Stomach smooth muscle (tissue), 2 donors: ENCODE results near the gene CLEC4D.
"Not testable (repeated sequence)": the region's sequence is repeated elsewhere in the genome, so short reads cannot be mapped to it uniquely, and the experiment has no call there.

Experiments used
- H3K27ac ChIP-seq: one replicate; pipeline ENCODE4 v1.7.0; 2013; ENCODE audit warnings: mild to moderate bottlenecking, low read length, inconsistent platforms
- H3K27me3 ChIP-seq, 2 donors: one replicate each; pipeline ENCODE4 v1.7.0; 2013; ENCODE audit warnings: low read length in 2 of 2; ENCODE audit not compliant: insufficient read depth in 2 of 2, control insufficient read depth in 1 of 2
- H3K36me3 ChIP-seq, 2 donors: one replicate each; pipeline ENCODE4 v1.7.0; 2013; ENCODE audit warnings: low read length in 2 of 2; ENCODE audit not compliant: control insufficient read depth in 2 of 2, insufficient read depth in 2 of 2
- H3K4me1 ChIP-seq: one replicate; pipeline ENCODE4 v1.7.0; 2013; ENCODE audit warnings: low read length; ENCODE audit not compliant: control insufficient read depth, insufficient read depth
- H3K4me3 ChIP-seq, 2 donors: one replicate each; pipeline ENCODE4 v1.7.0; 2013; ENCODE audit warnings: low read length in 2 of 2
- H3K9ac ChIP-seq, 2 donors: one replicate each; pipeline ENCODE4 v1.7.0; 2013; ENCODE audit warnings: low read length in 2 of 2, mild to moderate bottlenecking in 1 of 2
- H3K9me3 ChIP-seq, 2 donors: one replicate each; pipeline ENCODE4 v1.7.0; 2013; ENCODE audit warnings: low read length in 2 of 2; ENCODE audit not compliant: control insufficient read depth in 2 of 2
- donor health status: healthy.
- donor health status: Pancreatic carcinoma.

Gene CLEC4D

GRCh38 chr12:8496074-8496473, 17.2 kb upstream of the CLEC4D start:
- H3K36me3 ChIP-seq, H3K9me3 ChIP-seq, H3K4me1 ChIP-seq, H3K27me3 ChIP-seq, H3K9ac ChIP-seq, H3K4me3 ChIP-seq, H3K27ac ChIP-seq: not testable (repeated sequence)

GRCh38 chr12:8499616-8500015, 13.7 kb upstream of the CLEC4D start:
- Histone ChIP-seq H3K36me3 (no peaks in the 10 kb centered on the region), H3K4me3 (no peak overlapping the region), H3K27ac (no peak overlapping the region), H3K27me3 (no peaks in the 10 kb centered on the region), H3K4me1 (no peaks in the 10 kb centered on the region), H3K9ac (no peak overlapping the region), H3K9me3 (no peaks in the 10 kb centered on the region)

DNA sequence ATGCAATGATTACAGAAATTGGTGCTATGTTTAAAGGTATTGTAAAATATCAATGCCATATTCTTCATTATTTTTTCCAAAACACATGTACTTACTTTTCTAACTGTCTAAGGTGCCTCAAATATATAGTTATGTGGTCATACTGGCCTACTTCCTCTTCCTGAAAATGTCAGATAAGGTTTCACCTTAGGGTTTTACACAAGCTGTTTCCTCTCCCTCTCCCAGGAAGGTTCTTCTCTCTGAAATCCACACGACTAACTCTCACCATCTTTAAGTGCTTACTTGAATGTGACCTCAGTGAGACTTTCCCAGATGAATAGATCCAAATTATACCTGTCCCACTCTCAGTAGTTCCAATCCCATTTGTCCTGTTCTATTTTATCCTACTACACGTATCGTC, 11.6 kb upstream of the CLEC4D start:
- no peak overlapping the region for H3K27ac ChIP-seq

GRCh38 chr12:8504351-8504750, 9.0 kb upstream of the CLEC4D start:
- Histone ChIP-seq H3K27me3 (no peaks in the 10 kb centered on the region), H3K9me3 (no peaks in the 10 kb centered on the region)

More for the DNA sequence above, 11.6 kb upstream of the CLEC4D start:
- H3K4me3 ChIP-seq = no peak overlapping the region
- H3K9ac ChIP-seq = no peak overlapping the region
- no peaks in the 10 kb centered on the region for H3K36me3 ChIP-seq
- no peaks in the 10 kb centered on the region for H3K9me3 ChIP-seq
- H3K4me1 ChIP-seq = no peaks in the 10 kb centered on the region
- no peaks in the 10 kb centered on the region for H3K27me3 ChIP-seq

GRCh38 chr12:8507596-8507995, 5.7 kb upstream of the CLEC4D start:
- H3K27ac ChIP-seq = no peak overlapping the region
- no peak overlapping the region for H3K9ac ChIP-seq
- no peaks in the 10 kb centered on the region for H3K27me3 ChIP-seq
- H3K9me3 ChIP-seq = no peaks in the 10 kb centered on the region
- no peak overlapping the region for H3K4me3 ChIP-seq
- no peaks in the 10 kb centered on the region for H3K4me1 ChIP-seq
- no peaks in the 10 kb centered on the region for H3K36me3 ChIP-seq

More at GRCh38 chr12:8504351-8504750, 9.0 kb upstream of the CLEC4D start:
- no peaks in the 10 kb centered on the region for H3K36me3 ChIP-seq
- H3K9ac ChIP-seq = no peak overlapping the region
- H3K4me3 ChIP-seq = no peak overlapping the region
- H3K4me1 ChIP-seq = no peaks in the 10 kb centered on the region
- no peak overlapping the region for H3K27ac ChIP-seq

GRCh38 chr12:8508223-8508622, 5.1 kb upstream of the CLEC4D start:
- Histone ChIP-seq H3K4me3 (no peak overlapping the region), H3K9ac (no peak overlapping the region), H3K4me1 (no peaks in the 10 kb centered on the region), H3K9me3 (no peaks in the 10 kb centered on the region), H3K27ac (no peak overlapping the region), H3K36me3 (no peaks in the 10 kb centered on the region), H3K27me3 (no peaks in the 10 kb centered on the region)

- Histone ChIP-seq H3K27me3 (no peaks in the 10 kb centered on the region), H3K4me1 (no peaks in the 10 kb centered on the region), H3K4me3 (no peak overlapping the region), H3K9me3 (no peaks in the 10 kb centered on the region), H3K36me3 (no peaks in the 10 kb centered on the region), H3K27ac (no peak overlapping the region), H3K9ac (no peak overlapping the region)
Observed at GRCh38 chr12:8508910-8509841, 4.1 kb upstream of the CLEC4D start.

DNA sequence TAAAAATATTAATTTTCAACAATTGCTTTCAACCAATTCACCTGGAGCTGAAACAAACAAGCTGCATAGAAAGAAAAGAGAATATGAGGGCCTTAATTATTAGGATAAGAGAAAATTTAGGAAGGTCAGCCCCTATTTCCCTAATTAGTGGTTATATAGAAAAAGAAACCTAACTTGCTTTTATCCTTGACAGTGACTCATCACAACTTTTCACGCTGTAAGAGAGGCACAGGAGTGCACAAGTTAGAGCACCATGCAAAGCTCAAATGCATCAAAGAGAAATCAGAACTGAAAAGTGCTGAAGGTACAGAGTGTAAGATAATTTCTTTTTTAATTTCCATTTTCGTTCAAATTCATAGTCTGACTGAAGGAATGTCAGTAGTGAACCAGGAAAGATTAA, 4.7 kb downstream of the CLEC4D start:
- H3K9ac ChIP-seq = no peak overlapping the region
- H3K4me1 ChIP-seq = no peaks in the 10 kb centered on the region
- H3K9me3 ChIP-seq = no peaks in the 10 kb centered on the region
- no peaks in the 10 kb centered on the region for H3K36me3 ChIP-seq
- H3K4me3 ChIP-seq = no peak overlapping the region
- no peak overlapping the region for H3K27ac ChIP-seq
- H3K27me3 ChIP-seq = no peaks in the 10 kb centered on the region

- Histone ChIP-seq H3K9ac (no peak overlapping the region), H3K27me3 (no peaks in the 10 kb centered on the region), H3K4me3 (no peak overlapping the region), H3K4me1 (no peaks in the 10 kb centered on the region), H3K36me3 (no peaks in the 10 kb centered on the region), H3K27ac (no peak overlapping the region), H3K9me3 (no peaks in the 10 kb centered on the region)
Observed at GRCh38 chr12:8519171-8519570, 5.9 kb downstream of the CLEC4D start.

- no peak overlapping the region for H3K9ac ChIP-seq
- no peak overlapping the region for H3K4me3 ChIP-seq
- peaks cover 2 to 3% of the 10 kb centered on the region in 2 donors for H3K27me3 ChIP-seq
- H3K4me1 ChIP-seq = no peaks in the 10 kb centered on the region
- H3K9me3 ChIP-seq = no peaks in the 10 kb centered on the region
- no peak overlapping the region for H3K27ac ChIP-seq
- no peaks in the 10 kb centered on the region for H3K36me3 ChIP-seq
Observed at GRCh38 chr12:8527250-8528130, 14.2 kb downstream of the CLEC4D start.
